ENCODE data around the gene ANKS1B. TPM values are rescaled to one million over a fixed set of nuclear protein-coding genes. Genes with fewer than 3 reads are reported as not detected.

Gene ANKS1B
- total RNA-seq, 1 donor from 2014 or later: 2.3 TPM

DNA sequence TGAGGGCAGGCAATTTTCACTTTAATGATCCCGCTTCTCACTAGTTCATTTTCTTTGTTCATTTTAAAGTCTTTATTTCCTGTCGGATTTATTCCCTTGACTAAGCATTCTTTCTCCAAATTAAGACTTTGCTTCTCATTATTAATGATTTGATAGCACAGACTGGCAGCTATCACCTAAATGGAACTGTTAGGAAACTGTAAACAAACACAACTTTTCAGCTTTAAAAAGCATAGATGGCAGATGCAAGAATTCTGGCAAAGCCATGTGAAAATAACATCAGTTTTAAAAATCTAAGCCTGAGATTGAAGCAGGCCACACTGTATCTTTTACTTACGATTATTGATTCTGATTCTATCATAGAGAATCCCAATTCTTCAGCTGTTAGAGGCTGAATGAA lies 225.7 kb downstream of the ANKS1B start:
- peaks cover under 1% of the 10 kb centered on the region for H3K36me3 Mint-ChIP-seq (ENCODE audit: low read depth)
- no peaks in the 10 kb centered on the region for H3K4me1 Mint-ChIP-seq (ENCODE audit: low read depth)
- no peak overlapping the region for H3K4me3 Mint-ChIP-seq (ENCODE audit: unreplicated experiment)
- TF ChIP-seq, protein P1, sequence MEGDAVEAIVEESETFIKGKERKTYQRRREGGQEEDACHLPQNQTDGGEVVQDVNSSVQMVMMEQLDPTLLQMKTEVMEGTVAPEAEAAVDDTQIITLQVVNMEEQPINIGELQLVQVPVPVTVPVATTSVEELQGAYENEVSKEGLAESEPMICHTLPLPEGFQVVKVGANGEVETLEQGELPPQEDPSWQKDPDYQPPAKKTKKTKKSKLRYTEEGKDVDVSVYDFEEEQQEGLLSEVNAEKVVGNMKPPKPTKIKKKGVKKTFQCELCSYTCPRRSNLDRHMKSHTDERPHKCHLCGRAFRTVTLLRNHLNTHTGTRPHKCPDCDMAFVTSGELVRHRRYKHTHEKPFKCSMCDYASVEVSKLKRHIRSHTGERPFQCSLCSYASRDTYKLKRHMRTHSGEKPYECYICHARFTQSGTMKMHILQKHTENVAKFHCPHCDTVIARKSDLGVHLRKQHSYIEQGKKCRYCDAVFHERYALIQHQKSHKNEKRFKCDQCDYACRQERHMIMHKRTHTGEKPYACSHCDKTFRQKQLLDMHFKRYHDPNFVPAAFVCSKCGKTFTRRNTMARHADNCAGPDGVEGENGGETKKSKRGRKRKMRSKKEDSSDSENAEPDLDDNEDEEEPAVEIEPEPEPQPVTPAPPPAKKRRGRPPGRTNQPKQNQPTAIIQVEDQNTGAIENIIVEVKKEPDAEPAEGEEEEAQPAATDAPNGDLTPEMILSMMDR (IDR thresholded peaks at IDR 0.05): no peak
- H3K9me3 Mint-ChIP-seq (ENCODE audit: low read depth): peaks cover 9% of the 10 kb centered on the region
- H3K27me3 Mint-ChIP-seq (ENCODE audit: low read depth): peaks cover 33% of the 10 kb centered on the region
- H3K27ac Mint-ChIP-seq (ENCODE audit: unreplicated experiment): no peak overlapping the region
- no peak for DNase-seq (ENCODE audit: low spot score)

DNA sequence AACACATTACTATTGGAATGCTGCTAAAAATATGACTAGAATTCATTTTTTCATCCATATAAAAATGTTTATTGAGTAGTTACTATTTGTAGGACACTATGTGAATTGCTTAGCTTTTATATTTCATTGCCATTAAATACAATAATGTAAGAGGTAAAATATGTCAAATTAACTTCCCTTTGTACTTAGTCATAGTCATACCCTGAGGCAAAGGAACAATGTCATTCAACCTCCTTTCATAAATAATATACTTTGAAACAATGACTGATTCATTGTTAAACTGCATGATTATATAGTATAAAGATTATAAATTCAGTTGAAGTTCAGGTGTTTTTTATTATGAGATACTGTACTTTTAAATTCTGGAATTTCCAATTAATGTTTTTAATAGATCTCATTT lies 232.0 kb downstream of the ANKS1B start:
- Mint-ChIP-seq H3K4me3 (ENCODE audit: unreplicated experiment) (no peak overlapping the region), H3K27ac (ENCODE audit: unreplicated experiment) (no peak overlapping the region), H3K9me3 (ENCODE audit: low read depth) (peaks cover 14% of the 10 kb centered on the region), H3K4me1 (ENCODE audit: low read depth) (no peaks in the 10 kb centered on the region), H3K27me3 (ENCODE audit: low read depth) (peaks cover 19% of the 10 kb centered on the region), H3K36me3 (ENCODE audit: low read depth) (peaks cover 2% of the 10 kb centered on the region)
- TF ChIP-seq, protein P1 (IDR thresholded peaks at IDR 0.05): no peak
- DNase-seq (ENCODE audit: low spot score): no peak

DNA sequence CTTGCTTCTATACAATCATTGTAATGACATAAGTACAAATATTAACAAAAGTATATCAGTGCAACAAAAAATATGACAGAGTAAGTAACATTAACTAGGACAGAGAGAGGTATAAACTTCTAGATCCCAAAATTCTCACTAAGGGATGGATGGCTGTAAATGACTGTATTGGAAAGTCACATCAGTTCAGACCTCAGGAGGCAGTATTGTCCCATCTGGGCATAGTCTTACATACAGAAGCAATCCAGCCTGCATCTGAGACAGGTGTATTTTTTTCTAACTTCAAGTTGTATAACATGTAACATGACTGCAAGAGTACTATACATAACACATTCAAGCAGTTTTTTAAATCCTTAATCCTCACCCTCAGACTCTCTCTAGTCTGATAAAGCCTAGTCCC lies 238.2 kb downstream of the ANKS1B start:
- DNase-seq (ENCODE audit: low spot score): no peak

DNA sequence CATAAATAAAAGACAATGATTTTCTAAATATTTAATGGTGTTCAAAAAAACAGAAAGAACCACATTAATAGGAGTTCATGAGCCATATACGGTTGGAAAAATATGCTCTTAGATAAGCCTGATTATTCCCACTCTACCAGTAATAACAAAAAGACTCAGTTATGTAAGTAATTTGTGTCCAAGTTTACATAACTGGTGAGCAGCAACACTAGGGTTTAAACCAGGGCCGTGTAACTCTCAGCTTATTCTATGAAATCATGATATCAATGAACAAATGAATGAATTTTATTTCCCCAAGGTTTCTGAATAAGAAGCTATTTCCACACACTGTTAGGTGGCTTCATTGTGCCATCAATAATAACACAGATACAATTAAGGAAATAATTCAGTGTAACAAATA lies 238.8 kb downstream of the ANKS1B start:
- Mint-ChIP-seq H3K4me1 (ENCODE audit: low read depth) (no peaks in the 10 kb centered on the region), H3K9me3 (ENCODE audit: low read depth) (no peaks in the 10 kb centered on the region), H3K27ac (ENCODE audit: unreplicated experiment) (no peak overlapping the region), H3K27me3 (ENCODE audit: low read depth) (peaks cover 5% of the 10 kb centered on the region), H3K4me3 (ENCODE audit: unreplicated experiment) (no peak overlapping the region), H3K36me3 (ENCODE audit: low read depth) (no peaks in the 10 kb centered on the region)
- TF ChIP-seq, protein P1 (IDR thresholded peaks at IDR 0.05): no peak
- no peak for DNase-seq (ENCODE audit: low spot score)

More for the DNA sequence above, 238.2 kb downstream of the ANKS1B start:
- no peak overlapping the region for H3K4me3 Mint-ChIP-seq (ENCODE audit: unreplicated experiment)
- TF ChIP-seq, protein P1 (IDR thresholded peaks at IDR 0.05): no peak
- H3K27ac Mint-ChIP-seq (ENCODE audit: unreplicated experiment): no peak overlapping the region
- H3K36me3 Mint-ChIP-seq (ENCODE audit: low read depth): no peaks in the 10 kb centered on the region
- peaks cover 5% of the 10 kb centered on the region for H3K27me3 Mint-ChIP-seq (ENCODE audit: low read depth)
- no peaks in the 10 kb centered on the region for H3K4me1 Mint-ChIP-seq (ENCODE audit: low read depth)
- no peaks in the 10 kb centered on the region for H3K9me3 Mint-ChIP-seq (ENCODE audit: low read depth)

DNA sequence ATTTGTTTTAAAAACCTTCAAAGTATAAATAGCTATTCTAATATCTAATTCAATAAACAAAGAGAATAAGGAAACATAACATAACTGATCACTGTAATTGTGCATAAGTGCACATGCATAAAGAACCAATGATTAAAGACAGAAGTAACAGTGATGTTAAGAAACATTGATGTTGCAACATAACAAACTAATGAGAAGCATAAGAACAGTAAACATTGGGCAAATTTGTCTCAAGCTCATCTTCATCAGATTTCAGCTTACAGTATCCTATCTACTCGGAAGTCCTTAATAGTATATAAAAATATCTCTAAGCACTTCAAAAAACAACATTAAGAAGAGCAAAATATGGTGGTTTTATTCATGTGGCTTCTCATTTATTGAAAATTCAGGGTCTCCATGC lies 239.6 kb downstream of the ANKS1B start:
- DNase-seq (ENCODE audit: low spot score): no peak
- H3K4me1 Mint-ChIP-seq (ENCODE audit: low read depth): no peaks in the 10 kb centered on the region
- H3K27me3 Mint-ChIP-seq (ENCODE audit: low read depth): peaks cover 5% of the 10 kb centered on the region
- H3K4me3 Mint-ChIP-seq (ENCODE audit: unreplicated experiment): no peak overlapping the region
- no peaks in the 10 kb centered on the region for H3K9me3 Mint-ChIP-seq (ENCODE audit: low read depth)
- H3K27ac Mint-ChIP-seq (ENCODE audit: unreplicated experiment): no peak overlapping the region
- no peaks in the 10 kb centered on the region for H3K36me3 Mint-ChIP-seq (ENCODE audit: low read depth)
- TF ChIP-seq, protein P1 (IDR thresholded peaks at IDR 0.05): no peak
